Sigmoid colon (tissue), 4 donors: ENCODE data around the gene KRT7.

Experiments used
- CTCF ChIP-seq, 4 experiments: fragments of 450-650 bp in 3 of 4; fragments of 200-600 bp in 1 of 4; IDR thresholded peaks; one replicate each; pipeline ENCODE4 v1.5.1; 2016 to 2019; ENCODE audit warnings: antibody characterized with exemption in 4 of 4, mild to moderate bottlenecking in 3 of 4, moderate library complexity in 2 of 4
- EP300 ChIP-seq, 4 donors: sonication (generic); formaldehyde crosslinking; IDR thresholded peaks; one replicate each; pipeline ENCODE4 v1.6.1; 2017; ENCODE audit warnings: antibody characterized with exemption in 4 of 4
- POLR2A ChIP-seq, 2 donors: fragments of 450-650 bp; IDR thresholded peaks; one replicate each; pipeline ENCODE4 v1.6.1; 2016; ENCODE audit warnings: antibody characterized with exemption in 2 of 2, mild to moderate bottlenecking in 2 of 2, moderate library complexity in 2 of 2

DNA sequence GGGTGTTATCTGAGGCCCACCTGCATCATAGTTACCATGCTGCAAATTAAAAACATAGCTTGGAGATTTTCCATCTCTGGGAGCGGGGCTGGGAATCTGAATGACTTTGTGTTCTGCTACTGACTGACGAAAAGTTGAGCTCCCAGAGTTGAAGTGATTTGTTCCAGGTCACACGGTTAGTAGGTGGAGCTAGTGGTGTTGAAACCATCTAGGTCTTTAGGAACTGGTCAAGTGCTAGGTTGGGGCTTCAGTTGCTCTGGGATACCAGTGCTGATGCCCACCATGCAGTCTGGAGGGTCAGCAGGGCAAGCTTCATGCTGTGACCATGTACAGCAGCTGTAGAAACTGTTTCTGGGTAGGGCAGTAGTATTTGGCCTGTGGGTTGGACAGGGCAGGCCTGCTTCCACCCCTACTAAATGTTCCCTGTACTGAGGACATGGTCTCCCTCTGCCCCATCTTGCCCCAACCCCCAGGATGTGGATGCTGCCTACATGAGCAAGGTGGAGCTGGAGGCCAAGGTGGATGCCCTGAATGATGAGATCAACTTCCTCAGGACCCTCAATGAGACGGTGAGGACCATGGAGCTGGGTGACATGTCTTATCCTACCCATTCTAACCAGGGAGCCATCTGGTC lies 5.3 kb downstream of the KRT7 start:
- TF ChIP-seq CTCF (IDR thresholded peaks at IDR 0.05) (no peak), POLR2A (IDR thresholded peaks at IDR 0.05) (no peak), EP300 (IDR thresholded peaks at IDR 0.05) (no peak)
